ENCODE data around the gene MARCHF6.

GRCh38 chr5:10329446-10329819 is 24.1 kb upstream of the MARCHF6 start:
- no peak for TF ChIP-seq CTCF (IDR thresholded peaks at IDR 0.05; ENCODE audit: low read depth, low read length)
- no peak for TF ChIP-seq EZH2phosphoT487 (IDR thresholded peaks at IDR 0.05; ENCODE audit: low read depth)

Measured in OCI-LY3 (cell line).